Prostate gland (tissue), 2 donors: Measurements from ENCODE around the gene TMEM256.

ENCODE experiments used
- CTCF ChIP-seq, 4 experiments: fragments of 200-600 bp in 2 of 4; fragments of 450-650 bp in 2 of 4; sonication (generic) in 2 of 4; IDR thresholded peaks; 1 replicate in 3 of 4; 2 replicates in 1 of 4; pipeline ENCODE4 v1.5.1; 2016 to 2019; ENCODE audit warnings: antibody characterized with exemption in 4 of 4, mild to moderate bottlenecking in 2 of 4, moderate library complexity in 2 of 4
- POLR2A ChIP-seq: fragments of 450-650 bp; IDR thresholded peaks from one replicate; pipeline ENCODE4 v1.6.1; 2016; ENCODE audit warnings: antibody characterized with exemption, mild to moderate bottlenecking
- POLR2AphosphoS5 ChIP-seq: sonication (generic); formaldehyde crosslinking; IDR thresholded peaks from one replicate; pipeline ENCODE4 v1.6.1; 2017; ENCODE audit warnings: antibody characterized with exemption

- TF ChIP-seq CTCF (IDR thresholded peaks at IDR 0.05) (no peak), POLR2A (no peak), POLR2AphosphoS5 (no peak)
These were observed 21.9 kb upstream of the TMEM256 start for GRCh38 chr17:7425756-7426155.
